Activated naive CD8-positive, alpha-beta T cell treated with anti-CD3 and anti-CD28 coated beads for 36 hours (primary cell): ENCODE measurements around the gene CAB39L. TPM values are rescaled to one million over a fixed set of nuclear protein-coding genes. Genes with fewer than 3 reads are reported as not detected.

Experiments
- DNase-seq: peaks from one replicate; pipeline ENCODE4 v3.0.0; 2021
- H3K27ac Mint-ChIP-seq: one replicate; pipeline ENCODE4 v1.8.0; 2022; ENCODE audit warnings: mild to moderate bottlenecking, moderate library complexity, mixed read lengths
- H3K27me3 Mint-ChIP-seq: one replicate; pipeline ENCODE4 v1.8.0; 2022; ENCODE audit warnings: mild to moderate bottlenecking, mixed read lengths
- H3K36me3 Mint-ChIP-seq: one replicate; pipeline ENCODE4 v1.8.0; 2021; ENCODE audit warnings: mild to moderate bottlenecking, mixed read lengths
- H3K4me1 Mint-ChIP-seq: one replicate; pipeline ENCODE4 v1.8.0; 2021; ENCODE audit warnings: mixed read lengths
- H3K4me3 Mint-ChIP-seq: one replicate; pipeline ENCODE4 v1.8.0; 2022; ENCODE audit warnings: mild to moderate bottlenecking, moderate library complexity, mixed read lengths
- H3K9me3 Mint-ChIP-seq: one replicate; pipeline ENCODE4 v1.8.0; 2022; ENCODE audit warnings: mixed read lengths
- total RNA-seq, 2 experiments: library from RNA; stranded (reverse); gene quantifications; one replicate each; pipeline ENCODE4 v1.2.3, GENCODE V29; 2021

The CAB39L gene
- total RNA-seq, 2 experiments from 2014 or later = 3.1 to 3.2 TPM

- Mint-ChIP-seq H3K36me3 (peaks cover 24% of the 10 kb centered on the region), H3K4me1 (peaks cover 38% of the 10 kb centered on the region), H3K27ac (no peak overlapping the region), H3K4me3 (no peak overlapping the region), H3K9me3 (no peaks in the 10 kb centered on the region), H3K27me3 (no peaks in the 10 kb centered on the region)
- DNase-seq = no peak
Observed at GRCh38 chr13:49452725-49453457, 9.0 kb upstream of the CAB39L start.

- Mint-ChIP-seq H3K27ac (peak overlapping the region; percentile 8), H3K36me3 (peaks cover 29% of the 10 kb centered on the region), H3K4me1 (peaks cover 51% of the 10 kb centered on the region), H3K4me3 (no peak overlapping the region), H3K27me3 (no peaks in the 10 kb centered on the region), H3K9me3 (no peaks in the 10 kb centered on the region)
- DNase-seq = no peak
Observed at GRCh38 chr13:49450105-49450819, 6.4 kb upstream of the CAB39L start.

GRCh38 chr13:49448753-49449152, 4.9 kb upstream of the CAB39L start:
- Mint-ChIP-seq H3K4me3 (no peak overlapping the region), H3K27me3 (no peaks in the 10 kb centered on the region), H3K4me1 (peaks cover 43% of the 10 kb centered on the region), H3K9me3 (no peaks in the 10 kb centered on the region), H3K27ac (no peak overlapping the region), H3K36me3 (peaks cover 27% of the 10 kb centered on the region)
- DNase-seq = no peak

GRCh38 chr13:49446473-49446872, 2.6 kb upstream of the CAB39L start:
- H3K4me3 Mint-ChIP-seq = peak overlapping the region; percentile 72
- no peaks in the 10 kb centered on the region for H3K9me3 Mint-ChIP-seq
- peaks cover 28% of the 10 kb centered on the region for H3K36me3 Mint-ChIP-seq
- no peaks in the 10 kb centered on the region for H3K27me3 Mint-ChIP-seq
- DNase-seq = no peak
- peaks cover 47% of the 10 kb centered on the region for H3K4me1 Mint-ChIP-seq
- peak overlapping the region; percentile 77 for H3K27ac Mint-ChIP-seq

GRCh38 chr13:49444524-49445395, 896 bp upstream of the CAB39L start:
- Mint-ChIP-seq H3K27me3 (no peaks in the 10 kb centered on the region), H3K4me1 (peaks cover 40% of the 10 kb centered on the region), H3K36me3 (peaks cover 23% of the 10 kb centered on the region), H3K27ac (peak overlapping the region; percentile 95), H3K4me3 (peak overlapping the region; percentile 94), H3K9me3 (no peaks in the 10 kb centered on the region)
- DNase-seq = peak; percentile 12

- Mint-ChIP-seq H3K27ac (peak overlapping the region; percentile 95), H3K36me3 (peaks cover 13% of the 10 kb centered on the region), H3K4me1 (peaks cover 28% of the 10 kb centered on the region), H3K4me3 (peak overlapping the region; percentile 94), H3K9me3 (no peaks in the 10 kb centered on the region), H3K27me3 (no peaks in the 10 kb centered on the region)
- DNase-seq = no peak
Observed at GRCh38 chr13:49443357-49443703, 534 bp downstream of the CAB39L start.

GRCh38 chr13:49441846-49442245, 2.0 kb downstream of the CAB39L start:
- Mint-ChIP-seq H3K27ac (no peak overlapping the region), H3K9me3 (no peaks in the 10 kb centered on the region), H3K27me3 (no peaks in the 10 kb centered on the region), H3K4me1 (peaks cover 19% of the 10 kb centered on the region), H3K4me3 (no peak overlapping the region), H3K36me3 (peaks cover 13% of the 10 kb centered on the region)
- no peak for DNase-seq

GRCh38 chr13:49441312-49441711, 2.6 kb downstream of the CAB39L start:
- Mint-ChIP-seq H3K36me3 (peaks cover 13% of the 10 kb centered on the region), H3K9me3 (no peaks in the 10 kb centered on the region), H3K27me3 (no peaks in the 10 kb centered on the region), H3K4me1 (peaks cover 16% of the 10 kb centered on the region), H3K4me3 (no peak overlapping the region), H3K27ac (no peak overlapping the region)
- DNase-seq = no peak

- Mint-ChIP-seq H3K27ac (no peak overlapping the region), H3K4me3 (no peak overlapping the region), H3K27me3 (no peaks in the 10 kb centered on the region), H3K36me3 (peaks cover 8% of the 10 kb centered on the region), H3K9me3 (no peaks in the 10 kb centered on the region), H3K4me1 (peaks cover 9% of the 10 kb centered on the region)
- DNase-seq = no peak
Observed at GRCh38 chr13:49439609-49440008, 4.3 kb downstream of the CAB39L start.

GRCh38 chr13:49437705-49438104, 6.2 kb downstream of the CAB39L start:
- Mint-ChIP-seq H3K4me3 (no peak overlapping the region), H3K9me3 (no peaks in the 10 kb centered on the region), H3K4me1 (peaks cover 9% of the 10 kb centered on the region), H3K27me3 (no peaks in the 10 kb centered on the region), H3K36me3 (peaks cover 6% of the 10 kb centered on the region), H3K27ac (no peak overlapping the region)
- DNase-seq = no peak

GRCh38 chr13:49436890-49437289, 7.0 kb downstream of the CAB39L start:
- no peak for DNase-seq
- Mint-ChIP-seq H3K36me3 (peaks cover 2% of the 10 kb centered on the region), H3K4me3 (no peak overlapping the region), H3K27ac (no peak overlapping the region), H3K9me3 (no peaks in the 10 kb centered on the region), H3K4me1 (peaks cover 2% of the 10 kb centered on the region), H3K27me3 (no peaks in the 10 kb centered on the region)

GRCh38 chr13:49435992-49436391, 7.9 kb downstream of the CAB39L start:
- Mint-ChIP-seq H3K4me1 (no peaks in the 10 kb centered on the region), H3K36me3 (peaks cover 2% of the 10 kb centered on the region), H3K9me3 (no peaks in the 10 kb centered on the region), H3K27me3 (no peaks in the 10 kb centered on the region), H3K4me3 (no peak overlapping the region), H3K27ac (no peak overlapping the region)
- DNase-seq = no peak

GRCh38 chr13:49429121-49429520, 14.7 kb downstream of the CAB39L start:
- Mint-ChIP-seq H3K27ac (no peak overlapping the region), H3K27me3 (no peaks in the 10 kb centered on the region), H3K9me3 (no peaks in the 10 kb centered on the region), H3K4me1 (no peaks in the 10 kb centered on the region), H3K4me3 (no peak overlapping the region), H3K36me3 (peaks cover 2% of the 10 kb centered on the region)
- DNase-seq = no peak

- no peaks in the 10 kb centered on the region for H3K9me3 Mint-ChIP-seq
Observed at GRCh38 chr13:49428041-49428763, 15.7 kb downstream of the CAB39L start.

More at GRCh38 chr13:49428041-49428763, 15.7 kb downstream of the CAB39L start:
- Mint-ChIP-seq H3K4me3 (no peak overlapping the region), H3K27ac (no peak overlapping the region), H3K4me1 (no peaks in the 10 kb centered on the region), H3K36me3 (peaks cover 2% of the 10 kb centered on the region), H3K27me3 (no peaks in the 10 kb centered on the region)
- no peak for DNase-seq
